Spleen (tissue), 11 donors: Measurements from ENCODE around the gene PEX11A. TPM values are rescaled to one million over a fixed set of nuclear protein-coding genes. Genes with fewer than 3 reads are reported as not detected.
A peak's percentile ranks its signal among the peaks of the same experiment; 100 is the strongest.

Experiments used
- DNase-seq: peaks from one replicate; pipeline ENCODE4 v3.0.0-alpha.2; 2020
- H3K27ac ChIP-seq, 8 donors: fragments of 200-600 bp; sonication (generic) in 7 of 8; 1 replicate in 4 of 8; 2 replicates in 4 of 8; pipeline versions ENCODE4 v1.5.0 to v1.8.0; 2016 to 2021; ENCODE audit warnings: inconsistent platforms in 4 of 8, mild to moderate bottlenecking in 4 of 8, moderate library complexity in 1 of 8
- H3K27me3 ChIP-seq, 7 donors: fragments of 200-600 bp; sonication (generic) in 6 of 7; replicated peaks in 1 of 7; 1 replicate in 4 of 7; 2 replicates in 3 of 7; pipeline versions ENCODE4 v1.5.0 to v1.8.0; 2016 to 2021; ENCODE audit warnings: inconsistent platforms in 3 of 7, mild to moderate bottlenecking in 1 of 7
- H3K36me3 ChIP-seq, 6 donors: fragments of 200-600 bp; sonication (generic) in 5 of 6; 1 replicate in 4 of 6; 2 replicates in 2 of 6; pipeline versions ENCODE4 v1.5.0 to v1.8.0; 2016 to 2021; ENCODE audit warnings: inconsistent platforms in 2 of 6
- H3K4me1 ChIP-seq, 6 donors: fragments of 200-600 bp; sonication (generic) in 5 of 6; 1 replicate in 3 of 6; 2 replicates in 3 of 6; pipeline versions ENCODE4 v1.5.0 to v1.8.0; 2016 to 2021; ENCODE audit warnings: inconsistent platforms in 3 of 6
- H3K4me3 ChIP-seq, 8 donors: fragments of 200-600 bp; sonication (generic) in 7 of 8; 1 replicate in 4 of 8; 2 replicates in 4 of 8; pipeline versions ENCODE4 v1.5.0 to v1.8.0; 2016 to 2021; ENCODE audit warnings: inconsistent platforms in 4 of 8, mild to moderate bottlenecking in 4 of 8, moderate library complexity in 2 of 8
- H3K9me3 ChIP-seq, 8 donors: fragments of 200-600 bp; sonication (generic) in 7 of 8; 1 replicate in 4 of 8; 2 replicates in 4 of 8; pipeline versions ENCODE4 v1.5.0 to v1.8.0; 2016 to 2021; ENCODE audit warnings: inconsistent platforms in 4 of 8
- CTCF ChIP-seq, 11 experiments: fragments of 200-600 bp in 7 of 11; fragments of 450-650 bp in 4 of 11; sonication (generic) in 4 of 11; IDR thresholded peaks in 8 of 11; conservative IDR thresholded peaks in 3 of 11; 1 replicate in 7 of 11; 2 replicates in 4 of 11; pipeline versions ENCODE4 v1.4.0 to v1.8.0; 2016 to 2021; ENCODE audit warnings: antibody characterized with exemption in 11 of 11, inconsistent platforms in 4 of 11, mild to moderate bottlenecking in 1 of 11
- POLR2A ChIP-seq, 3 donors: fragments of 450-650 bp; IDR thresholded peaks; one replicate each; pipeline ENCODE4 v1.5.1; 2017; ENCODE audit warnings: antibody characterized with exemption in 3 of 3, mild to moderate bottlenecking in 1 of 3
- POLR2AphosphoS5 ChIP-seq, 3 donors: sonication (generic); formaldehyde crosslinking; IDR thresholded peaks; one replicate each; pipeline ENCODE4 v1.5.1; 2017; ENCODE audit warnings: antibody characterized with exemption in 3 of 3
- WGBS, 5 donors: extraction: QIAGEN DNeasy Blood & Tissue Kit in 3 of 5; methylation state at CpG; one replicate each; pipeline versions ENCODE4 v1.1.5 to v1.1.7; 2013 to 2018; 5-methylcytosine and 5-hydroxymethylcytosine counted together
- intact Hi-C: fragments of 100-400 bp; cut with DNase I; formaldehyde crosslinking; loops from one replicate; pipeline ENCODE4 v1.15.0; 2023; ENCODE audit warnings: low total_unique reads
- polyA plus RNA-seq, 3 donors: library from polyadenylated mRNA; stranded (reverse); fragments of 200-250 nt; gene quantifications; one replicate each; pipeline ENCODE4 v1.2.1, GENCODE V29; 2013
- total RNA-seq, 7 donors: library from RNA; depleted of rRNA in 3 of 7; stranded (reverse); fragments of >200 nt in 3 of 7; fragmentation: NEBNext Ultra II Directional in 4 of 7; extraction: Animal tissue kit (Norgen Biotek cat#: 25700) in 4 of 7; gene quantifications; one replicate each; pipeline versions ENCODE4 v1.1.0 to v1.2.1, GENCODE V29; 2016 to 2021
- donor health status: healthy with polysubstance abuse.
- donor health status: DM: no; HTN: no; CAD: no; lungs with moderate emphysema.
- donor health status: DM: no; HTN: no; CAD: no.
- donor health status: Bipolar disorder and iron deficiency.
- donor health status: healthy.
- donor health status: DM: no; HTN: no; CAD: no.
- donor health status: DM: yes; HTN: yes; CAD: no.

PEX11A gene
- total and polyA plus RNA-seq, 10 donors = 1.9 to 6.1 (median 3.6) TPM

DNA sequence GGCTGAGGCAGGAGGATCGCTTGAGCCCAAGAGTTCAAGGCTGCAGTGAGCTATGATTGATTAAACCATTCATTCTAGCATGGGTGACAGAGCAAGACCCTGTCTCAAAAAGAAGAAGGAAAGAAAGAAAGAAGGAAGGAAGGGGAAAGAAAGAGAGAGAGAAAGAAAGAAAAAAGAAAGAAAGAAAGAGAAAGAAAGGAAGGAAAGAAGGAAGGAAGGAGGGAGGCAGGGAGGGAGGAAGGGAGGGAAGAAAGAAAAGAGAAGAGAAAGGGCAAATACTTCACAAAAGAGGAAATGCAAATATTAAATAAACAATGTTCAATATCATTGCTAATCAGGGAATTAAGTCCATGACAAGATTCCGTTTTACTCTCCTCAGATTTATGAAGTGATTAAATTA, 31.3 kb downstream of the PEX11A start:
- Histone ChIP-seq H3K36me3 (no peaks in the 10 kb centered on the region), H3K4me3 (no peak overlapping the region), H3K27ac (no peak overlapping the region), H3K9me3 (no peaks in the 10 kb centered on the region), H3K27me3 (peaks cover 0 to 47% (median 16%) of the 10 kb centered on the region in 7 donors), H3K4me1 (peaks cover 5 to 16% (median 14%) of the 10 kb centered on the region in 6 donors)
- DNase-seq = no peak
- 84 to 96% (median 92%) methylated on average over 2 of the region's 2 CpGs for WGBS, 5 donors
- intact Hi-C loops = no loop called here
- TF ChIP-seq POLR2AphosphoS5 (IDR thresholded peaks at IDR 0.05) (no peak), CTCF (IDR thresholded peaks at IDR 0.05 in 8 of 11, conservative IDR thresholded peaks at IDR 0.05 in 3 of 11) (no peak), POLR2A (IDR thresholded peaks at IDR 0.05) (no peak)

DNA sequence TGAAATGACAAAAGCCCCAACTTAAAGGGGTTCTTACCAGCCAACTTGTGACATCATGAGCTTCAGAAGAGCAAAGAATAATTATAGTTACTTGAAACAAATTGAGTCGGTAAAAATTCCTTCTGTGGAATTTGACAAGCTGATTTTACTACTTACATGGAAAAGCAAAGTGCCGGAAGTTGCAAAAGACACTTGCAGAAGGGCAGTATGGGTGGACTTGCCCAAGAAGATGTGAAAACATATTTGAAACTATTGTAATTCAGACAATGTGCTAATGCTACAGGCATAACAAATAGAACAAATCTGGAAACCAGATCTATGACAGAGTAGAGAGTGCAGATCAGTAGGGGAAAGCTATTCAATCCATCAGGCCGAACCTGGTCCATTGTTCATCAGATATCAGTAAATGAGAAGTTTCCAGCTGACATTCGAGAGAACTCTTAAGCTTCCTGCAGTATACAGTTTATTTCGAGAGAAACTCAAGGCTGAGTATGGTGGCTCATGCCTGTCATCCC, 32.8 kb downstream of the PEX11A start:
- no peak for DNase-seq
- peaks cover 5 to 17% (median 15%) of the 10 kb centered on the region in 6 donors for H3K4me1 ChIP-seq
- H3K4me3 ChIP-seq = no peak overlapping the region
- TF ChIP-seq POLR2A (IDR thresholded peaks at IDR 0.05) (no peak), POLR2AphosphoS5 (IDR thresholded peaks at IDR 0.05) (no peak)
- intact Hi-C loops = no loop called here
- H3K9me3 ChIP-seq = no peaks in the 10 kb centered on the region
- H3K36me3 ChIP-seq = no peaks in the 10 kb centered on the region
- peaks cover 0 to 57% (median 16%) of the 10 kb centered on the region in 7 donors for H3K27me3 ChIP-seq
- WGBS, 5 donors = 82 to 93% (median 84%) methylated on average over 5 of the region's 5 CpGs
- no peak overlapping the region for H3K27ac ChIP-seq

GRCh38 chr15:89656116-89656815, 34.3 kb downstream of the PEX11A start:
- TF ChIP-seq POLR2AphosphoS5 (IDR thresholded peaks at IDR 0.05) (no peak), POLR2A (IDR thresholded peaks at IDR 0.05) (no peak), CTCF (IDR thresholded peaks at IDR 0.05 in 8 of 11, conservative IDR thresholded peaks at IDR 0.05 in 3 of 11) (no peak)
- Histone ChIP-seq H3K36me3 (no peaks in the 10 kb centered on the region), H3K27me3 (peaks cover 0 to 64% (median 16%) of the 10 kb centered on the region in 7 donors), H3K4me1 (peaks cover 5 to 17% (median 15%) of the 10 kb centered on the region in 6 donors), H3K9me3 (no peaks in the 10 kb centered on the region), H3K4me3 (no peak overlapping the region), H3K27ac (no peak overlapping the region)
- intact Hi-C loops = no loop called here
- DNase-seq = no peak
- WGBS, 5 donors = 57 to 64% (median 63%) methylated on average over 7 of the region's 7 CpGs

DNA sequence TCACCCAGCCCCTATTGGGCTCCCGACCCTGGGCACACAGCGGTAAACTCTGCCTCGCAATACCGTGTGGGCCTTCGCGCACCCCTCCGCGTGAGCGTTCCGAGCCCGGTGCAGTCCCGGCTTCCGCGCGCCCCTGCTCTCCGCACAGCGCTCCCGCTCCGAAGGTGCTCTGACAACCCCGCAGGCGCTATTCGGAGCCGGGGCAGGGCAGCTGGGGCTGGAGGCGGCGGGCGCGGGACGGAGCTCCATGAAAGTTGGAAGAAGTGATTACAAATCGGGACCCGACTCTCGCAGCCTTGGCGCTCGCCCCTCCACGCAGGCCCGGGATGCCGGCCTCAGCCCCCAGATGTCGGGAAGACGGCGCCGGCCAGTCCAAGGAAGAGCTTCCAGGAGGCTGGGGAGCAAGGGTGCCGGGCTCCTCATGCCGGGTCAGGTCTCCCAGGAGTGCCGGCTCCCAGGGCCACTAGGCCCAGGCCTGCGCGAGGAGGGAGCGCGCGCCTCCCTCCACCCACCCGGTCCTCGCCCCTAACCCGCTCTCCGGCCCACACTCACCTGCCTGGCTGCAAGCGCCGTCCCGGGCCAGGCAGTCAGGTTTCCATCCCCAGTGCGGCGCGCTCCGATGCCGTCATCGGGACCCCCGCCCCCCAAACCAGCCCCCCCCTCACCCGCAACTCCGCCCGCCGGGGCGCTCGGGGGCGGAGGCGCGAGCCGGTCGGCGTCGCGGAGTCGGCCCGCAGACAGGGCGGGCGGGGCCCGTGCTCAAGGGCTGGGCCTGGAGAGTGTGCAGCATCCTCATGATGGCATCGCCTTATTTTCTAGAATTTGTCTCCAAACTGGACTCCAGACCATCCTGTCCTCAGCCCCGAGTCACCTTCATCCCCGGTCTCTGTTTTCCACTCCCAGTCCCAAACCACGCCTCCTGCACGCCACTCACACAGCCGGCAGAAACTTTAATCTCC, 35.4 kb downstream of the PEX11A start, which contains the start of gene KIF7:
Gene KIF7, minus strand, starts transcription at position 621 of the 959 bp plus-strand sequence. CDS start 2,537 bp downstream, outside the sequence.
- Histone ChIP-seq H3K27me3 (peaks cover 0 to 58% (median 16%) of the 10 kb centered on the region in 7 donors), H3K27ac (peak within 1 kb of the TSS in 2 of 8 donors; percentile 38 to 40), H3K4me1 (peaks cover 5 to 17% (median 15%) of the 10 kb centered on the region in 6 donors), H3K36me3 (no peaks in the 10 kb centered on the region), H3K4me3 (peak within 1 kb of the TSS; percentile 10 to 68 (median 45)), H3K9me3 (no peaks in the 10 kb centered on the region)
- intact Hi-C loops = no loop called here
- no peak for DNase-seq
- WGBS, 5 donors = 2 to 3% (median 2%) methylated on average over 44 to 87 of the region's 87 CpGs
- no peak for TF ChIP-seq CTCF (IDR thresholded peaks at IDR 0.05 in 8 of 11, conservative IDR thresholded peaks at IDR 0.05 in 3 of 11)
- TF ChIP-seq POLR2AphosphoS5 (IDR thresholded peaks at IDR 0.05) = peak in 1 of 3 donors; percentile 37
- TF ChIP-seq POLR2A (IDR thresholded peaks at IDR 0.05) = no peak
